T-helper 2 cell treated with Interferon-gamma antibody and Interleukin-4, amounts not matched to agents 5 μg/mL and 100 μg/mL, for 36 hours (primary cell): ENCODE measurements around the gene DCTN3.
A peak's percentile ranks its signal among the peaks of the same experiment; 100 is the strongest.

ENCODE experiments used
- DNase-seq: peaks from one replicate; pipeline ENCODE4 v3.0.0; 2021; ENCODE audit warnings: low spot score
- H3K27ac Mint-ChIP-seq: one replicate; pipeline ENCODE4 v1.8.0; 2021; ENCODE audit warnings: mild to moderate bottlenecking, mixed read lengths
- H3K27me3 Mint-ChIP-seq: one replicate; pipeline ENCODE4 v1.8.0; 2021; ENCODE audit warnings: low read depth, mixed read lengths
- H3K36me3 Mint-ChIP-seq: one replicate; pipeline ENCODE4 v1.8.0; 2021; ENCODE audit warnings: low read depth, mixed read lengths
- H3K4me1 Mint-ChIP-seq: one replicate; pipeline ENCODE4 v1.8.0; 2021; ENCODE audit warnings: low read depth, mixed read lengths
- H3K4me3 Mint-ChIP-seq: one replicate; pipeline ENCODE4 v1.8.0; 2022; ENCODE audit warnings: mild to moderate bottlenecking, moderate library complexity, mixed read lengths
- H3K9me3 Mint-ChIP-seq: one replicate; pipeline ENCODE4 v1.8.0; 2021; ENCODE audit warnings: mixed read lengths

Gene DCTN3

DNA sequence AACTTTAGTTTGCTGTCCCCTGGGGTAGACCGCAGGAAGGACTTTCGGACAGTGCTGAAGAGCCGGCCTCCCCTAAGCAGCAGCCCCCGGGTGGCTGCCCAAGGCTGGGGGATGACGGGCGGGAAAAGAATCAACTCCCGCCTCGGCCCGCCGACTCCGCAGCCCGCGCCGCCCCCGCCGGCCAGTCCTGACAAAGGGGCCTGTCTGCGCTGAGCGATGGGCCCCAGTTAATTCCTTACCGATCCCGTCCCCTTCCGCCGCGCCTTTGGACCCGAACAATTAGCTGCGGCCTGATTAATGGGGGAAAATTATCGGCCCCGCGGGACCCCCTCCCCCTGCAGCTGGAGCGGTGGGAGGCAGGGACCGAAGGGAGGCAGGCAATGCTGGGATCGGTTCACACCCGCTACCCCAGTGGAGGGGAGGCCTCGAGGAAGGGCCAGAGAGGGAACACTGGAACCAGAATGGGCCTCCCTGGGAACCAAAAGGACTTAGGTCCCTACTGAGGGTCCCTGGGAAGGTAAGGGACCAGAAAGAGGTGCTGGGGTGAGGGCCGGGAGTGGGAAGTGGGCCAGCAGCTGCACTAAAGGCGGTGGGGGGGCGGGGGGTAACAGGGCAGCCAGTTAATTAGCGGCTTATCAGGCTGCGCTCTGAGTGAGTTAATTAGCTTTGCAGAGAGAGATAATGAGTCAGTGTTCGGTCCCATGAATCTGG lies 4.3 kb upstream of the DCTN3 start:
- Mint-ChIP-seq H3K27me3 (peaks cover 70% of the 10 kb centered on the region), H3K27ac (no peak overlapping the region), H3K4me3 (no peak overlapping the region), H3K9me3 (no peaks in the 10 kb centered on the region), H3K4me1 (peaks cover 21% of the 10 kb centered on the region), H3K36me3 (peaks cover 2% of the 10 kb centered on the region)
- no peak for DNase-seq

DNA sequence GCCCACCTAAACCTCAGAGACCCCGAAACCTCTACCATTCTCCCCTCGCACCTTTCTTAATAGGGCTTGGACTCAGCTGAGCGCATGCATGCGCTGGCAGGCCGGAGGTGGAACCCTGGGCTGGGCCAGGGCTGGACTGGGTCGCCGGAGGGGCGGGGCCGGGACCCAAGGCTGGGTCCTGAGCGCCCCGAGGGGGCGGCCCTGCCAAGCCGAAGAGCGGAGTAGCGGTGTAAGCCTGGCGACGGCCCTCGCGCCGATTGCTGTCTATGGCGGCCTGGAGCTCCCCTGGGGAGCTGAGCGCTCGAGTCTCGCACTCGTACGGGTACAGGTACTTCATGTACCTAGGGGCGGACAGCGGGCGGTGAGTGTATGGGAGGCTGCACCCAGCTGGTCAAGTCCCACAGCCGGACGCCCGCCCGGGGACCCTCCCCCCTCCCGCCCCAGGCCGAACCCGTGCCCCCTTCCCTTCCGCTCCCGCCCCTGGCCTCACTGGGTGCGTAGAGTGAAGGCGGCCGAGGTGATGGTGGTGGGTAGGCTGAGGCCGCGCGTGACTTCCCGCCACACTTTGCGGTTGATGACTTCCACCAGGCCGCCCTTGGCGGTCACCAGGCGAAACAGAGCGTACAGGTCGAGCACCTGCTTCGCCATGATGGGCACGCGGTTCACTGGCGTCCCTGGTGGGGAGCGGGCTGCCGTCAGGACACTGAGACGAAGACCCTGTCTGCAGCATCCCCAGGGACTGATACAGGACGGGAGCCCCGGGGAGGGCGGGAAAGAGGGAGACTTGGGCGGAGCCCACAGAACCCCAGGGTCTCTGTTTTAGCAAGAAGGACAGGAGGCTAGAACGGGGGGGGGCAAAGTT lies 3.3 kb upstream of the DCTN3 start:
- Mint-ChIP-seq H3K27ac (no peak overlapping the region), H3K4me3 (no peak overlapping the region), H3K4me1 (peaks cover 27% of the 10 kb centered on the region), H3K9me3 (no peaks in the 10 kb centered on the region), H3K27me3 (peaks cover 63% of the 10 kb centered on the region), H3K36me3 (peaks cover 2% of the 10 kb centered on the region)
- no peak for DNase-seq

DNA sequence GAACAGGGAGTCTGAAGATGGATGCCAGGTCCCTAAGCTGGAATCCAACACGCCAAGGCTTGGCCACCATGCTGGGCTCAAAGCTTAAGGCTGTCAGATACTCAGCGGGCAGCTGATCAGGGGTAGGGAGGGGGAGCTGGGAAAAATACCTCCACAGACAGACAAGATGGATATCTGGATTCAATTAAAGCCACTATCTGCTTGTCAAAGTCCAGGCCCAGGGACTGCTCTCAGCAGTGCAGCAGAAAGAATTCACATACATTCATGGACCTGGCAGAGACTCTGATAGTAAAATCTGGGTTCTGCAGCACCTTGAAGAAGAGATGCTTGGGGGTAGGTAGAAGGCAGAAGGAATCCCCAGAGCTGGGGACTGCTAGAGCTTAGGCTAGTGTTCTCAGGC lies 5.2 kb downstream of the DCTN3 start:
- Mint-ChIP-seq H3K9me3 (no peaks in the 10 kb centered on the region), H3K36me3 (peaks cover 20% of the 10 kb centered on the region), H3K4me3 (no peak overlapping the region)

DNA sequence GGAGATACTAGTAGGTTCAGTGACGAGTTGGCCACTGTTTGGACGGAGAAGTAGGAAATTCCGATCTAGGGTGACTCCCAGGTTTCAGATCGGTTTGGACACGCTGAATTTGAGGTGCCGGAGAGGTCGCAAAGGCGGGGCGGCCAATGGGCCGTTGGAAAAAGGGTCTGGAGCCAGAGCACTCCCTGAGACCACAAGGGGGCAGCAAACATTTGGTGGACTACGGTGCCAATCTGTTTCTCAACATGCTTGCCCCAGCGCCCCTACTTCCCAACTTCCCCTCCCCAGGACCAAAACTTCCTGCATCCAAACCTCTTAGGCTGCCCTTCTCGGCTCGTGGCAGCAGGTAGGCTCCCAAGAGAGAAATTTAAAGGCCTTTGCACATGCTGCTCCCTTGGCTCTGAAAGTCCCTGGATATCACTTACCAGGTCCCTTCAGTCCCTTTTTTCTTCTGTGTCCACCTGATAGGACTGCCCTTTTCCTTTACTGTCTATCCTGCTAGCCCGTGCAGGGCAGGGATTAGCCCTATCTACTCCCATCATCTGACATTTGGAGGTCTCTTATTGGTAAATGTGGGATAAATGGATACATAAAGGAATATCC lies 7.4 kb downstream of the DCTN3 start:
- no peaks in the 10 kb centered on the region for H3K9me3 Mint-ChIP-seq
- peak; percentile 71 for DNase-seq
- H3K4me3 Mint-ChIP-seq = peak overlapping the region; percentile 92
- H3K27ac Mint-ChIP-seq = peak overlapping the region; percentile 75
- H3K36me3 Mint-ChIP-seq = peaks cover 17% of the 10 kb centered on the region
- no peaks in the 10 kb centered on the region for H3K27me3 Mint-ChIP-seq
- peaks cover 18% of the 10 kb centered on the region for H3K4me1 Mint-ChIP-seq

More for the DNA sequence above, 5.2 kb downstream of the DCTN3 start:
- H3K27ac Mint-ChIP-seq = no peak overlapping the region
- DNase-seq = no peak
- H3K27me3 Mint-ChIP-seq = no peaks in the 10 kb centered on the region
- H3K4me1 Mint-ChIP-seq = peaks cover 32% of the 10 kb centered on the region

DNA sequence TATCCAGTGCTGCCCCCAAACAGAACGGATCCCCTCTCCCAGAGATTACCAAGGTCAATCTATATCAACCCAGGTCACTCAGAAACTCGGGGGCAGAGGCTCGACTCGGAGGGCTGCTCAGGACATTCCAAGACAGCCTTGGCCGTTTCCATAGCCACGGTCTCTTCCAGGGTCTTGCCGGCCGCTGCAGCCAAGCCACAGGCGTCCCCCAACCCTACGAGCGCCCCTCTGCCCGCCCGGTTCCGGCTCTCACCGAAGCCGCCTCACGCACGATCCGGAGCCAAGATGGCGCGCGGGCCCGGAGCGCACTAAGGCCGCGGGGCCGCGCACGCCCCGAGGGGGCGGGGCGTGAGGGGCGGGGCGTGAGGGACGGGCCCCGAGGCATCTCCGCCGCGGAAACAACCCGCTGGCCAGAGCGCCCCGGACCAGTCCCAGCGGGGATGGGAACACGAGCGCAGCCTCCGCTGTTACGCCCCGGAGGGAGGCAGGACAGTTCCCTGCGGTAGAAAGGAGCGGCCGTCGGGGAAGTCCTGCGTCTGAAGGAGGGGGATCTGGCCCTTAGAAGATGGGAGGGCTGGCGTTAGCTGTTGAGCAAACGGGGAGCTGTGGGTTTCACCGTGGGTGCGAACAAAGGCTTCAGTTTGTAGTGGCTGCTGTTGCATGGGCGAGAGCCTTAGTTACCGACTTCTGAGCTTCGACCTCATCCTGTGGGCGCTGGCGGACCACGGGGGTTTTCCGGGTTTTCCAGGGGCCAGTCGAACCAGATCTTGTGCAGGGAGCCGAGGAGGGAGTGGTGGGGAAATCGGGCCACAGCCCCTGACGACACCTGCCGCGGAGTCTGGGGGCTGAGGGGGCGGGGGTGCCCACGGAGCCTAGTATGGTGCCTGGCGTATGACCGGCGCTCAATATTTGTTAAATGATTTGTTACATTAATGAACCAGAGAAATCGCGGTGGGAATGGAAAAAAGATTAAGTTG lies 8.2 kb downstream of the DCTN3 start, which contains the start of gene RPP25L:
RPP25L (minus strand) TSS at position 287 of the 977 bp plus-strand sequence. CDS start 801 bp downstream, outside the sequence.
- peak; percentile 86 for DNase-seq
- H3K4me1 Mint-ChIP-seq = peaks cover 18% of the 10 kb centered on the region
- peaks cover 17% of the 10 kb centered on the region for H3K36me3 Mint-ChIP-seq
- H3K27me3 Mint-ChIP-seq = no peaks in the 10 kb centered on the region
- H3K9me3 Mint-ChIP-seq = no peaks in the 10 kb centered on the region
- H3K27ac Mint-ChIP-seq = peak within 1 kb of the TSS; percentile 93
- H3K4me3 Mint-ChIP-seq = peak within 1 kb of the TSS; percentile 92

DNA sequence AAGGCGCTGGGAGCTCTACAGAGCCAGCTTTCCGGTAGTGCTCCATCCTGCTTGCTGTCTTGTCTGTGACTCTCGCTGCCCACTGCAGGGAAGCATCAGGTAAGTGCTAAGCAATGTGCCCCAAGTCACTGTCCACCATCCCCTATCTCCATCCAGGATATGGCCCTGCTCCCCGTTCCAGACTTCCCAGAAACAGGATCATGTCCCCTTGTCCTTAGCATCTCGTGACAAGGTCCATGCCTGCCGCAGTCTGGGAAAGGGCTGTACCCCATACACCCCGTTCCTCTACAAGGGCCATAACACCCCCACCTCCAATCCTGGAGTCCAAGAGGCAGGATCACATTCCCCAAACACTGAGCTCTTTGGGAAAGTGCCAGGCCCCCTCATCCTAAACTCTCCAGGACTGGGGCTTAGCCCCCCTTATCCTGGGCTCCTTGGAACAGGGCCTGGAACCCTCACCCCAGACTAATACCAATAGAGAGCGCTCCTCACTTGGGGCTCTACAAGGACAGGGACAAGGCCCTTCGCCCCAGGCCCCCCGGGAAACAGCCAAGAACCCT lies 9.0 kb downstream of the DCTN3 start:
- peaks cover 18% of the 10 kb centered on the region for H3K4me1 Mint-ChIP-seq
- DNase-seq = no peak
- no peaks in the 10 kb centered on the region for H3K27me3 Mint-ChIP-seq
- no peaks in the 10 kb centered on the region for H3K9me3 Mint-ChIP-seq
- peak overlapping the region; percentile 93 for H3K27ac Mint-ChIP-seq
- H3K4me3 Mint-ChIP-seq = peak overlapping the region; percentile 92
- peaks cover 12% of the 10 kb centered on the region for H3K36me3 Mint-ChIP-seq

DNA sequence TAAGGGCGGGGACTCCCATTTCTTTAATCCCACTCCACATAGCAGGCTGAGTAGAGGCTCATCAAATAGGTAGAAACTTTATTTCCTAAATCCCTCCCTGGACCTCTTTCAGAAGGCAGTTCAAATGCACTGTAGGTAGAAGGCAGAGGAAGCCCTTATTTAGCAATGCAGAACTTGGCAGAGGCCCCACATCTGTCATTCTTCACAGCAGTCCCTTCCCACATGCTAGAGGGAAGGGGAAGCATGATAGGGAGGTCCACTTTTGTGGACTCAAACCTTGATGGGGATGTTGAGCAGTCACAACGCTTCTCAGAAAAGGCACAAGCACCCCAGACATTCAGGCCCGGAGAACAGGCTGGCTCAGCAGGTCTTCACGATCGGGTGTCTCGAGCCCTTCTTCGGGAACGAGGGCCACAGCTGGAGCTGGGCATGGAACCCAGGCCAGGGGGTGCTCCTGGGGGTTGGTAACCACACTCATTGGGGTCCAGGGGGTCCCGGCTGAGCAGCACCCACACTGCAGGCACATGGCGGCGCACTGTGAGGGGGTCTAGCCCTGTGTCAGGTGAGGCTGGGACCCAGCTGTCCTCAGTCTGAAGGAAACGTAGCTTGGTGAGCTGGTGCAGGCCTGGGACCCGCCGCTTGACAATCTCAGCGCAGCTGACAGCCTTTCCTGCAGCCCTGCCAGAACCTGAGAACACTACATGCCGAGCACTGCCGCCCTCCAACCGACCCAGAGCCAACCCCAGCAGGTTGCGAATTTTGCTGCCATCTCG lies 9.7 kb downstream of the DCTN3 start:
- no peaks in the 10 kb centered on the region for H3K27me3 Mint-ChIP-seq
- H3K4me3 Mint-ChIP-seq = peak overlapping the region; percentile 92
- no peak for DNase-seq
- H3K36me3 Mint-ChIP-seq = peaks cover 9% of the 10 kb centered on the region
- H3K27ac Mint-ChIP-seq = no peak overlapping the region
- H3K4me1 Mint-ChIP-seq = peaks cover 18% of the 10 kb centered on the region
- no peaks in the 10 kb centered on the region for H3K9me3 Mint-ChIP-seq

DNA sequence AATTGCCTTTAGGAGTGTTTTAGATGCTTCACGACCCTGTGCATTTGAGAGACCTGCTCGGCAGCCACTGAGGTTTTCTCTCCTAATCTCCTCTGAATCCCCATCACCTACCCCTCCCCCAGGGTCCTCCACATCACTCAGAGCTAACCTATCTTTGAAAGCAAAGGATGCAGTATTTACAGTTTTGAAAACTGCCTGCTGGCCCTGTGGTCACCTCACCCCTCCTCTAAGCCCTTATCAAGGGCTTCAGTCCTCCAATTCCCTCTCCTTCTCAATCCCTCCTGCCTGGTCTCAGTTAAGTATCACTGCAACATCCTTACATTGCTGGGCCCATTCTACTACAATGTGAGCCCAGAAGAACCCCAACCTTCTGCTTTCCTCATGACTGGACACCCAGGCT lies 13.0 kb downstream of the DCTN3 start:
- Mint-ChIP-seq H3K36me3 (no peaks in the 10 kb centered on the region), H3K27me3 (peaks cover 6% of the 10 kb centered on the region), H3K4me3 (no peak overlapping the region), H3K9me3 (no peaks in the 10 kb centered on the region), H3K4me1 (peaks cover 7% of the 10 kb centered on the region), H3K27ac (no peak overlapping the region)
- DNase-seq = no peak

DNA sequence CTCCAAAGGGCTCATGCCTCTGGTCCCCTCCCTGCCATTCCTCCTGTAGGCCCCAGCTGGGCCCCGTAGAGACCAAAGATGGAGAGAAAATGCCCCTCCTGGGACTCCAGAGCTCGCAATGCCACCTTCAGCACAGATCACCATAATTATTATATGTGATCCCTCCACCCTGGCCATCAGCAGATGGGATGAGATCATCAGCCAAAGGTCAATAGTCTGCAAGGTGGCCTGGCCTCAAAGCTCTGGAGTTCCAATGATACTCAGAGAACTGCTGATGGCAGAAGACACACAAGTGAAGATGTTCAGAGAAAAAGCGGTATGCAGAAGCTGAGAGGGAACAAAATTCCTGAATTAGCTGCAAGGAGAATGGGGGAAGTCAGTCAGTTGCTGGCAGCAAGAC lies 13.4 kb downstream of the DCTN3 start:
- DNase-seq = no peak
- H3K27me3 Mint-ChIP-seq = peaks cover 6% of the 10 kb centered on the region
- no peak overlapping the region for H3K27ac Mint-ChIP-seq
- H3K9me3 Mint-ChIP-seq = no peaks in the 10 kb centered on the region
- H3K4me1 Mint-ChIP-seq = peaks cover 6% of the 10 kb centered on the region
- H3K4me3 Mint-ChIP-seq = no peak overlapping the region
- no peaks in the 10 kb centered on the region for H3K36me3 Mint-ChIP-seq

DNA sequence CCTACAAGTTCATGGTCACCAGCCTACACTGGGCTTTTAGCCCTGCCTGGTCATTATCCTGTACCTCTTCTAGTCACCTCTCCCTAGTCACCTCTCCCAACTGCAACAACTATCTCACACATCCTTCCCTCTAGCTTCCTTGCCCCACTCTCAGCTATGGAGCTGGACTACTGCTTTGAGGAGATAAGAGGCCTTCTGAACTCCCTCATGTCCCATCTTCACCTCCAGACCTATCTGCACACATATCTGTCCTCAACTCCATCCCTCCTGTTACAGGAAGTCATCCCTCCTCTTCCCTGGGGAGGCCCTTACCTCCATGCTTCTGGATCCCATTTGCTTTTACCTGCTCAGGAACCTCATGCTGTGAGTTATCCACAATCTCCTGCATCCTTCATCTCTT lies 14.1 kb downstream of the DCTN3 start:
- no peak for DNase-seq
- H3K9me3 Mint-ChIP-seq = no peaks in the 10 kb centered on the region
- peaks cover 6% of the 10 kb centered on the region for H3K27me3 Mint-ChIP-seq
- H3K27ac Mint-ChIP-seq = no peak overlapping the region
- H3K4me1 Mint-ChIP-seq = peaks cover 1% of the 10 kb centered on the region
- H3K4me3 Mint-ChIP-seq = no peak overlapping the region
- no peaks in the 10 kb centered on the region for H3K36me3 Mint-ChIP-seq

DNA sequence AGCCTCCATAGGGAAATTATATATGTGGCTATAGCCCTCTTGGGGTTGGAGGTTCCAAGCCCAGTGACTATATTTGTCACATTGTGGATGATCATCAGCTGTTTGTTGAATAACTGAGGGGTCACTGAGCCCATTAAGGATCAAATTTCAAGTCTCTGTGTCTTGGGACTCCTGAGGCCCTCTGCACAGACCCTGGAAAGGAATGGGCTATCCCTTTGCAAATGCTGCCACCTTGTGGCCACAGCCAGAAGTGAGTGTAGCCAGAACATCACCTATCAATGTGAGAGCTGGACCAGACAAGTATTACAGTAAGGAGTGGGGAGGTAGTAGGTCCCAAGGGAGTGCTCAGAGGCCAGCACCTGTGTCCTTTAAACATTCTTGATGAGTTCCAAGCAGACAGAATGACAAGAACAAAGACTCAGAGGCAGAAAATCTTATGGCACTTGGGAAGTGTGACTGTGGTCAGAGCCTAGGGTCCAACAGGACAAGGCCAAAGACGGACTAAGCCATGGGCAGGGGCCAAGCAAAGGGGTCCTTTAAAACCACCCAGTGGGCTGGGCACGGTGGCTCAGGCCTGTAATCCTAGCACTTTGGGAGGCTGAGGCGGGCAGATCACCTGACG lies 16.6 kb downstream of the DCTN3 start:
- H3K27ac Mint-ChIP-seq = no peak overlapping the region

DNA sequence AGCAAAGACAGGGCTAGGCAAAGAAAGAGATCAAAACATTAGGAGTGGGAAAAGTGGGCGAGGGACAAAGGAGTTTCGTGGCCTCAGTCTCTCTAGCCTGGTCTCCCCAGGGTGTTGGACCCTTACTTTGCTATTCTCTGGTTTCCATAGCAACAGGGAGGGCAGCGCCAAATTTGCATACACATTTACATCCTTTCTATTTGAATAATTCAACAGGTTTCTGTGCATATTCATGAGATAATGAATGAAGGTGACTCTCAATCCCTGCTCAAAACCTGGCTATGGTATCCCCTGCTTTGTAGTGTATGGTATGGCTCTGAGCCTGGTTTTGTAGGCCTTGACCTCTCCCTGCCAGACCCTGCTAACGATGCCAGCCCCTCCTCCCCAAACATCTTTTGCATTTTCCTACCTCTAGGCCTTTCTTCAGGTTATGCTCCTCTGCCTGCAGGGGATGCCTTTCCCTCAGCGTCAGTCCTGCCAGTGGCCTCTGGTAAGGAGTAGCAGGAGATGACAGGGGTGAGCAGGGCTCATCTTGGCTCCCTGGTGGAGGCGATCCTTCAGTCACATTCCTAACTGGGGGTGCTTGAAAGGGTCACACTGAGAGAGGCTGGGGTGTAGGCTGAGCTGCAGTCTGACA lies 18.2 kb downstream of the DCTN3 start:
- Mint-ChIP-seq H3K27me3 (peaks cover 17% of the 10 kb centered on the region), H3K4me3 (no peak overlapping the region), H3K9me3 (no peaks in the 10 kb centered on the region), H3K27ac (no peak overlapping the region), H3K36me3 (no peaks in the 10 kb centered on the region), H3K4me1 (no peaks in the 10 kb centered on the region)
- DNase-seq = no peak

More for the DNA sequence above, 16.6 kb downstream of the DCTN3 start:
- no peaks in the 10 kb centered on the region for H3K4me1 Mint-ChIP-seq
- H3K27me3 Mint-ChIP-seq = peaks cover 11% of the 10 kb centered on the region
- no peaks in the 10 kb centered on the region for H3K9me3 Mint-ChIP-seq
- H3K4me3 Mint-ChIP-seq = no peak overlapping the region
- H3K36me3 Mint-ChIP-seq = no peaks in the 10 kb centered on the region
- DNase-seq = peak; percentile 68
